Anterior cingulate cortex (tissue), 58 donors: Measurements from ENCODE around the gene TINAG.

Source experiments
- DNase-seq, 58 donors: peaks; one replicate each; lab custom pipeline; 2025; lab: John Stamatoyannopoulos, UW

TINAG gene

GRCh38 chr6:54419885-54420284, 111.6 kb downstream of the TINAG start:
- no peak for DNase-seq

- DNase-seq: no peak
Measured at GRCh38 chr6:54426995-54427394, 118.8 kb downstream of the TINAG start.

GRCh38 chr6:54427396-54427937, 119.2 kb downstream of the TINAG start:
- no peak for DNase-seq

GRCh38 chr6:54428431-54428830, 120.2 kb downstream of the TINAG start:
- DNase-seq: no peak

- DNase-seq: no peak
Measured at GRCh38 chr6:54431466-54431865, 123.2 kb downstream of the TINAG start.
